ENCODE data around the gene NEU3.

NEU3 gene

DNA sequence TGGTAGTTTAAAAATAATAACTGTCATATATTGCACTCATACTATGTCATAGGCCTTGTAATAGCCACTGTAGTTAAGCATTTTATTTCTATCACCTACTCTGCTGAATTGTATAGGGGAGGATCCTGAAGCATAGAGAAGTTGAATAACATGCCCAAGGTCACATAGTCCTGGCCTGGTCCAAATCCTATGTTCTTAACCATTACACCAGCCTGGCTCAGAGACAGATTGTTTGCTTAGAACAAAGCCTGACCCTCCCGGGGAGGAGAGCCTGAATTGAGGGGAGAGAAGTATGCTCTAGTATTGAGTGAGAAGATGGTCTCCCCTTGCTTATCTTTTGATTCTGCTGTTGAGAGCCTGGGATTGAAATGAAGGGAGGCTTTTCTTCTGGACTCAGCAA lies 2.2 kb downstream of the NEU3 start:
- no peak for DNase-seq
- Mint-ChIP-seq H3K36me3 (ENCODE audit: low read depth) (peaks cover 13% of the 10 kb centered on the region), H3K9me3 (no peaks in the 10 kb centered on the region), H3K4me1 (peaks cover 13% of the 10 kb centered on the region), H3K27me3 (ENCODE audit: low read depth, poor library complexity) (no peaks in the 10 kb centered on the region), H3K27ac (no peak overlapping the region), H3K4me3 (no peak overlapping the region)
- TF ChIP-seq, protein P1, sequence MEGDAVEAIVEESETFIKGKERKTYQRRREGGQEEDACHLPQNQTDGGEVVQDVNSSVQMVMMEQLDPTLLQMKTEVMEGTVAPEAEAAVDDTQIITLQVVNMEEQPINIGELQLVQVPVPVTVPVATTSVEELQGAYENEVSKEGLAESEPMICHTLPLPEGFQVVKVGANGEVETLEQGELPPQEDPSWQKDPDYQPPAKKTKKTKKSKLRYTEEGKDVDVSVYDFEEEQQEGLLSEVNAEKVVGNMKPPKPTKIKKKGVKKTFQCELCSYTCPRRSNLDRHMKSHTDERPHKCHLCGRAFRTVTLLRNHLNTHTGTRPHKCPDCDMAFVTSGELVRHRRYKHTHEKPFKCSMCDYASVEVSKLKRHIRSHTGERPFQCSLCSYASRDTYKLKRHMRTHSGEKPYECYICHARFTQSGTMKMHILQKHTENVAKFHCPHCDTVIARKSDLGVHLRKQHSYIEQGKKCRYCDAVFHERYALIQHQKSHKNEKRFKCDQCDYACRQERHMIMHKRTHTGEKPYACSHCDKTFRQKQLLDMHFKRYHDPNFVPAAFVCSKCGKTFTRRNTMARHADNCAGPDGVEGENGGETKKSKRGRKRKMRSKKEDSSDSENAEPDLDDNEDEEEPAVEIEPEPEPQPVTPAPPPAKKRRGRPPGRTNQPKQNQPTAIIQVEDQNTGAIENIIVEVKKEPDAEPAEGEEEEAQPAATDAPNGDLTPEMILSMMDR (IDR thresholded peaks at IDR 0.05), result no peak

DNA sequence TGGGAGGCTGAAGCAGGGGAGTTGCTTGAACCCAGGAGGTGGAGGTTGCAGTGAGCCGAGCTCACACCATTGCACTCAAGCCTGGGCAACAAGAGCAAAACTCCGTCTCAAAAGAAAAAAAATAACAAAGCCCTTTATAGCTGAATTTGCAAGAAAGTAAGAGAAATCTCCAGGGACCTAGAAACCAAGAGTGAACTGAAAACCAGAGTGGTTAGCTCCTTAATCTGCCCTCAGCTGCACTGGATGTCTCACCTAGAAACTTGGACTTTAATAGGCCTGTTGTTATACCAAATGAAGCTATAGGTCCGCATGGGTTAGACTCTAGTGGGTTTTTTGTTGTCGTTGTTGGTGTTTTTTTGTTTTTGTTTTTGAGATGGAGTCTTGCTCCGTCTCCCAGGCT lies 4.1 kb downstream of the NEU3 start:
- TF ChIP-seq, protein P1 (IDR thresholded peaks at IDR 0.05), result no peak
- Mint-ChIP-seq H3K4me3 (no peak overlapping the region), H3K27me3 (ENCODE audit: low read depth, poor library complexity) (no peaks in the 10 kb centered on the region), H3K36me3 (ENCODE audit: low read depth) (peaks cover 28% of the 10 kb centered on the region), H3K9me3 (no peaks in the 10 kb centered on the region), H3K27ac (no peak overlapping the region), H3K4me1 (peaks cover 13% of the 10 kb centered on the region)
- no peak for DNase-seq

DNA sequence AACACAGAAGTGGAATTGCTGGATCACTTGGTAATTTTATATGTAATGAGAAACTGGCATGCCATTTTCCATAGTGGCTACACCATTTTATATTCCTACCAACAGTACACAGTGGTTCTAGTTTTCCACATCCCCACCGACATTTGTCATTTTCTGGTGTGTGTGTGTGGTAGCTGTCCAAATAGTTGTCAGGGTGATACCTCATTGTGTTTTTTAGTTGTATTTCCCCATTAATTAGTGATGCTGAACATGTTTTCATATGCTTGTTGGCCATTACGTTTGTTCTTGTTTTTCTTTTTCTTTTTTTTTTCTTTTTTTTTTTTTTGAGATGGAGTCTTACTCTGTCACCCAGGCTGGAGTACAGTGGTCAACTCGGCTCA lies 12.2 kb downstream of the NEU3 start:
- TF ChIP-seq, protein P1 (IDR thresholded peaks at IDR 0.05), result no peak
- peaks cover 39% of the 10 kb centered on the region for H3K36me3 Mint-ChIP-seq (ENCODE audit: low read depth)
- DNase-seq, result no peak
- no peaks in the 10 kb centered on the region for H3K4me1 Mint-ChIP-seq
- H3K9me3 Mint-ChIP-seq, result no peaks in the 10 kb centered on the region
- H3K4me3 Mint-ChIP-seq, result no peak overlapping the region
- no peaks in the 10 kb centered on the region for H3K27me3 Mint-ChIP-seq (ENCODE audit: low read depth, poor library complexity)
- H3K27ac Mint-ChIP-seq, result no peak overlapping the region

DNA sequence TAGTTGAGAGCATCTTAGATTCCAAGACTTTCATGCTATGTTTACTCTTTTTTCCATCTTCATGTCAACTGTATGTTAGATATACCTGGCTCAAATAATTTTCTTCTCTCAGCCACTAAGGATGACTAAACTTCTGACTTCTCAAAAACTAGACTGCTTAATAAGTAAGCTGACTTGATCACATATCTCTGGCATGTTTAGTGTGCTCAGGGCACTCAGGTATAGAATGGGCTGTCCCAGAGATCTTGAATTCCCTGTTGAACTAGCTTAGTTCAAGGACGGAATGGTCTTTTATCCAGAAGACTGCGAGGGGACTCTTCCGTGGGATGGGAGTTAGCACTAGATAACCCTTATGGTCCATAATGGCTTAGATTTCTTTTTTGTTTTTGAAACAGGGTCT lies 13.0 kb downstream of the NEU3 start:
- Mint-ChIP-seq H3K27ac (no peak overlapping the region), H3K9me3 (no peaks in the 10 kb centered on the region), H3K27me3 (ENCODE audit: low read depth, poor library complexity) (no peaks in the 10 kb centered on the region), H3K4me3 (no peak overlapping the region), H3K36me3 (ENCODE audit: low read depth) (peaks cover 37% of the 10 kb centered on the region), H3K4me1 (no peaks in the 10 kb centered on the region)
- DNase-seq, result no peak
- TF ChIP-seq, protein P1 (IDR thresholded peaks at IDR 0.05), result no peak

DNA sequence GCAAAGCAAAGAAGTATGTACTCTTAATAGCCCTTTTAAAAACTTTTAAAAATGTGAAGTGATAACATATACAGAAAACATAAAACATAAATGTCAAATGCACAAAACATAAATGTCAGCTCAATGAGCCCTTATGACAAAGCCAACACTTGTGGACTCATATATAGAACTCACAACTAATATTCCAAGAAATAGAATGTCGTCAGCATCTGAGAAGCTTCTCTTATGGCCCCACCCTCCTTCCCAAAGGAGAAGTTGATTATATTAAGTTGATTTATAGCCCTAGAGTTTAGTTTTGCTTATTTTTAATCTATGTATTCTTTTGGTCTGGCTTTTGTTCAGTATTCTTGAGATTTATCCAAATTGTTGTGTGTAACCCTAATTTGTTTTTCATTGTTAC lies 13.8 kb downstream of the NEU3 start:
- DNase-seq, result no peak
- Mint-ChIP-seq H3K4me1 (no peaks in the 10 kb centered on the region), H3K27me3 (ENCODE audit: low read depth, poor library complexity) (no peaks in the 10 kb centered on the region), H3K9me3 (no peaks in the 10 kb centered on the region), H3K36me3 (ENCODE audit: low read depth) (peaks cover 38% of the 10 kb centered on the region), H3K27ac (no peak overlapping the region), H3K4me3 (no peak overlapping the region)
- TF ChIP-seq, protein P1 (IDR thresholded peaks at IDR 0.05), result no peak

DNA sequence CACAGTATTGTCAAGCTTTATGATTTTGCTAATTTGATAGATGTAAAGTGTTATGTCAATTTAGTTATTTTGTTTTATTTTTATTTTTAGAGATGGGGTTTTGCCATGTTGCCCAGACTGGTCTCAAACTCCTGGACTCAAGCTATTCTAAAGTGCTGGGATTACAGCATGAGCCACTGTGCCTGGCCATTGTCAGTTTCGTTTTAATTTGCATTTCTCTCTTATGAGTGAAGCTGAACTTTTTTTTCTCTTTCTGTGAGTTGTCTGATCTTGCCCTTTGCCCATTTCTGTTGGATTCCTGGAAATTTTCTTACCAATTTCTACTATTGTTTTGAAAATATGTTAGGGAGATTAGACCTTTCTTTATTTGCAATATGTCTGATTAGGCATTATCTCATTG lies 15.5 kb downstream of the NEU3 start:
- no peaks in the 10 kb centered on the region for H3K27me3 Mint-ChIP-seq (ENCODE audit: low read depth, poor library complexity)
- H3K4me1 Mint-ChIP-seq, result no peaks in the 10 kb centered on the region
- H3K36me3 Mint-ChIP-seq (ENCODE audit: low read depth), result peaks cover 42% of the 10 kb centered on the region
- H3K27ac Mint-ChIP-seq, result no peak overlapping the region
- H3K9me3 Mint-ChIP-seq, result no peaks in the 10 kb centered on the region
- TF ChIP-seq, protein P1 (IDR thresholded peaks at IDR 0.05), result no peak
- H3K4me3 Mint-ChIP-seq, result no peak overlapping the region
- no peak for DNase-seq
